Gastrocnemius medialis (tissue), 4 donors: ENCODE measurements around the gene VMP1.

Experiments
- CTCF ChIP-seq, 5 experiments: fragments of 450-650 bp in 3 of 5; fragments of 200-600 bp in 2 of 5; sonication (generic) in 2 of 5; IDR thresholded peaks in 4 of 5; conservative IDR thresholded peaks in 1 of 5; 1 replicate in 4 of 5; 2 replicates in 1 of 5; pipeline ENCODE4 v1.5.1; 2016 to 2019; ENCODE audit warnings: antibody characterized with exemption in 5 of 5, mild to moderate bottlenecking in 3 of 5, moderate library complexity in 3 of 5
- POLR2A ChIP-seq, 2 donors: fragments of 450-650 bp; IDR thresholded peaks; one replicate each; pipeline ENCODE4 v1.6.1; 2017; ENCODE audit warnings: antibody characterized with exemption in 2 of 2, mild to moderate bottlenecking in 2 of 2, moderate library complexity in 2 of 2

DNA sequence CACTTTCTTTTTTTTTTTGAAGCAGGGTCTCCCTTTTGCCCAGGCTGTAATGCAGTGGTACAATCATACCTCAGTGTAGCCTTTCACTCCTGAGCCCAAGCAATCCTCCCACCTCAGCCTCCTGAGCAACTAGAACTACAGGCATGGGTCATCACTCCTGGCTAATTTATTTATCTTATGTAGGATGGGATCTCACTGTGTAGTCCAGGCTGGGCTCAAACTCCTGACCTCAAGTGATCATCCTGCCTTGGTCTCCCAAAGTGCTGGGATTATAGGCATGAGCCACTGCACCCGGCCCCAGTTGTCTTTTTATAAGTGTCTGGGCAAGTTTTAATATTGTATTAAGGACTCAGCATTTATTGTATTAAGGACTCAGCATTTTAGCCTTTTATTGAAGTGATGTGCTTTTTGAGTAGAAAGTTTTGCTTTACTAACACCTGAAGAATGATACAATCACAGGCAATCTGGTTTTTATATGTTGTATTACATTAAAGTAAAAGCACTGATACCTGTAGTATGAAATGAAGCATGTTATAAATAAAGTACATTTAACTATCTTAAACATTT lies 22.9 kb downstream of the VMP1 start:
- TF ChIP-seq CTCF (IDR thresholded peaks at IDR 0.05 in 4 of 5, conservative IDR thresholded peaks at IDR 0.05 in 1 of 5) (no peak), POLR2A (IDR thresholded peaks at IDR 0.05) (no peak)
